ENCODE data around the gene HTATIP2. TPM values are rescaled to one million over a fixed set of nuclear protein-coding genes. Genes with fewer than 3 reads are reported as not detected.

The HTATIP2 gene
- total RNA-seq, 3 donors from 2014 or later = 72.6 to 148 (median 129) TPM

- peak; percentile 37 for TF ChIP-seq CTCF (IDR thresholded peaks at IDR 0.05)
- Histone ChIP-seq H3K36me3 (ENCODE audit: low read depth) (no peaks in the 10 kb centered on the region), H3K9me3 (no peaks in the 10 kb centered on the region), H3K4me1 (ENCODE audit: low read depth) (no peaks in the 10 kb centered on the region), H3K4me3 (no peak overlapping the region)
- ATAC-seq (peak; percentile 78), DNase-seq (peak in 2 of 3 donors; percentile 45 to 70)
- intact Hi-C loops (cut with DNase I, micrococcal nuclease) = loop anchor here (2.0 to 10.0 kb wide), 2 partner anchors 227 to 231 kb away; no protein-coding TSS in a partner anchor
Measured at GRCh38 chr11:20355221-20356219, 8.0 kb upstream of the HTATIP2 start.

GRCh38 chr11:20357150-20357549 lies 6.4 kb upstream of the HTATIP2 start:
- no peak for ATAC-seq
- TF ChIP-seq CTCF (IDR thresholded peaks at IDR 0.05) = no peak
- no peaks in the 10 kb centered on the region for H3K4me1 ChIP-seq (ENCODE audit: low read depth)
- no peak overlapping the region for H3K4me3 ChIP-seq
- H3K9me3 ChIP-seq = no peaks in the 10 kb centered on the region
- intact Hi-C loops (cut with DNase I, micrococcal nuclease) = loop anchor here in 1 of 2 donors (10.0 kb wide), 1 partner anchor 232 kb away; no protein-coding TSS in a partner anchor
- DNase-seq = no peak
- H3K36me3 ChIP-seq (ENCODE audit: low read depth) = no peaks in the 10 kb centered on the region

- H3K4me1 ChIP-seq (ENCODE audit: low read depth) = peaks cover 7% of the 10 kb centered on the region
- ATAC-seq (peak; percentile 66), DNase-seq (peak in 1 of 3 donors; percentile 68)
- TF ChIP-seq CTCF (IDR thresholded peaks at IDR 0.05) = no peak
- H3K4me3 ChIP-seq = no peak overlapping the region
- intact Hi-C loops (cut with DNase I, micrococcal nuclease) = no loop called here
- no peaks in the 10 kb centered on the region for H3K9me3 ChIP-seq
- no peaks in the 10 kb centered on the region for H3K36me3 ChIP-seq (ENCODE audit: low read depth)
Measured at GRCh38 chr11:20360650-20361049, 2.9 kb upstream of the HTATIP2 start.

- intact Hi-C loops (cut with DNase I, micrococcal nuclease) = no loop called here
- no peak overlapping the region for H3K4me3 ChIP-seq
- DNase-seq (no peak), ATAC-seq (no peak)
- H3K4me1 ChIP-seq (ENCODE audit: low read depth) = peaks cover 13% of the 10 kb centered on the region
- no peaks in the 10 kb centered on the region for H3K9me3 ChIP-seq
- no peaks in the 10 kb centered on the region for H3K36me3 ChIP-seq (ENCODE audit: low read depth)
- no peak for TF ChIP-seq CTCF (IDR thresholded peaks at IDR 0.05)
Measured at GRCh38 chr11:20362481-20362880, 1.0 kb upstream of the HTATIP2 start.

- no peak for TF ChIP-seq CTCF (IDR thresholded peaks at IDR 0.05)
- DNase-seq (no peak), ATAC-seq (no peak)
- intact Hi-C loops (cut with DNase I, micrococcal nuclease) = no loop called here
- no peaks in the 10 kb centered on the region for H3K9me3 ChIP-seq
- peaks cover 13% of the 10 kb centered on the region for H3K4me1 ChIP-seq (ENCODE audit: low read depth)
- H3K36me3 ChIP-seq (ENCODE audit: low read depth) = no peaks in the 10 kb centered on the region
- H3K4me3 ChIP-seq = peak overlapping the region; percentile 87
Measured at GRCh38 chr11:20363149-20363499, 390 bp upstream of the HTATIP2 start.
